ENCODE data around the gene VPS37C. TPM values are rescaled to one million over a fixed set of nuclear protein-coding genes. Genes with fewer than 3 reads are reported as not detected.

The VPS37C gene
- polyA plus RNA-seq, 2 of the 4 experiments (the other 2 are of a cell fraction) = 8.9 to 11.3 TPM

- TF ChIP-seq REST (IDR thresholded peaks at IDR 0.05) = no peak
- TF ChIP-seq RNF2 (IDR thresholded peaks at IDR 0.05; ENCODE audit: borderline replicate concordance, low read depth) = no peak
- TF ChIP-seq ATOH8 (CRISPR knock-in tag; IDR thresholded peaks at IDR 0.05; ENCODE audit: low read depth) = no peak
- TF ChIP-seq KDM5A (IDR thresholded peaks at IDR 0.05) = no peak
- no peak for TF ChIP-seq ZSCAN20 (CRISPR knock-in tag; IDR thresholded peaks at IDR 0.05)
- no peak for TF ChIP-seq MAZ (IDR thresholded peaks at IDR 0.05; ENCODE audit: borderline replicate concordance, low read depth, low read length)
- TF ChIP-seq SREBF2 (IDR thresholded peaks at IDR 0.05) = no peak
- no peak for TF ChIP-seq ELK1 (IDR thresholded peaks at IDR 0.05; ENCODE audit: low read depth, low read length)
- no peak for TF ChIP-seq EHMT2 (IDR thresholded peaks at IDR 0.05; ENCODE audit: low read depth)
- no peak for TF ChIP-seq FOXS1 (CRISPR knock-in tag; IDR thresholded peaks at IDR 0.05)
Observed at GRCh38 chr11:61131586-61131985, 29.6 kb downstream of the VPS37C start (continued).

- FAIRE-seq (no peak), ATAC-seq (no peak), DNase-seq (ENCODE audit: low read depth in 1 of 2, low spot score in 1 of 2) (no peak)
- Histone ChIP-seq H3K4me3 (no peak overlapping the region), H3K4me1 (0 out of 3 replicates have a peak, but pooled peaks cover 4% of the 10 kb centered on the region), H3K4me2 (no peak overlapping the region), H3K27ac (no peak overlapping the region), H3K9me3 (no peaks in the 10 kb centered on the region)
- ChIA-PET POLR2A (no interaction called here), CTCF (interaction anchor here (0.8 to 4.8 kb wide), 13 partner anchors 9 to 359 kb away, joined by 3 to 44 read pairs (median 4); no protein-coding TSS in a partner anchor)
- 91% methylated on average over 7 of the region's 8 CpGs for WGBS (ENCODE audit: missing lambda C conversion rate)
- TF ChIP-seq HDAC2 (IDR thresholded peaks at IDR 0.05) (no peak), ELK1 (IDR thresholded peaks at IDR 0.05; ENCODE audit: low read depth, low read length) (no peak), HMGXB4 (CRISPR knock-in tag; IDR thresholded peaks at IDR 0.05; ENCODE audit: borderline replicate concordance) (no peak), EHF (CRISPR knock-in tag; IDR thresholded peaks at IDR 0.05) (no peak), CBX2 (IDR thresholded peaks at IDR 0.05; ENCODE audit: borderline replicate concordance, low read depth) (no peak)
Observed at GRCh38 chr11:61131186-61131585, 30.0 kb downstream of the VPS37C start.
